ENCODE data around the gene COL13A1. TPM values are rescaled to one million over a fixed set of nuclear protein-coding genes. Genes with fewer than 3 reads are reported as not detected.

The COL13A1 gene
- total and polyA plus RNA-seq, 2 of the 8 experiments (the other 6 are each of a cell fraction or from before 2014, with no cell fraction given) = 2.6 to 5.2 TPM

GRCh38 chr10:69818676-69819239, 17.1 kb downstream of the COL13A1 start:
- H2BK20ac ChIP-seq (ENCODE audit: low read length) = no peak overlapping the region
- no peak overlapping the region for H3K27ac ChIP-seq (ENCODE audit: low read depth, low read length)
- H3K56ac ChIP-seq (replicated peaks; ENCODE audit: insufficient read length, low read depth, low read length) = no peak overlapping the region
- no peak overlapping the region for H3K4me2 ChIP-seq (ENCODE audit: insufficient read depth in 1 of 2, low read depth in 2 of 2, low read length in 2 of 2)
- peaks cover 0 to 4% (median 1%) of the 10 kb centered on the region in 4 experiments; a peak in 2 of 7 replicates for H3K4me1 ChIP-seq (replicated peaks in 1 of 4; ENCODE audit: control insufficient read depth in 3 of 4, insufficient read depth in 4 of 4, low read length in 3 of 4)
- no peak overlapping the region for H4K5ac ChIP-seq (ENCODE audit: insufficient read length, low read depth, low read length)
- H3K4ac ChIP-seq (replicated peaks; ENCODE audit: insufficient read length, low read depth, low read length) = no peak overlapping the region
- 80% methylated on average over 2 of the region's 2 CpGs; no CpG with 5 or more reads in 1 of the 2 experiments for WGBS, 2 experiments (ENCODE audit: extremely low coverage in 1 of 2, insufficient coverage in 1 of 2, insufficient read length in 1 of 2, insufficient replicate concordance in 2 of 2, low coverage in 1 of 2, low lambda C conversion rate in 2 of 2, missing lambda C conversion rate in 1 of 2)
- no peaks in the 10 kb centered on the region for H4K20me1 ChIP-seq (replicated peaks in 1 of 2; ENCODE audit: control insufficient read depth in 1 of 2, insufficient read depth in 2 of 2, low read length in 2 of 2)
- no peak overlapping the region for H3K18ac ChIP-seq (ENCODE audit: extremely low read depth, low read length)
- H2AFZ ChIP-seq (ENCODE audit: low read length) = no peak overlapping the region
- no peaks in the 10 kb centered on the region for H3K36me3 ChIP-seq (ENCODE audit: control insufficient read depth in 2 of 4, insufficient read depth in 4 of 4, low read length in 3 of 4)
- H3K27me3 ChIP-seq (replicated peaks in 1 of 4; ENCODE audit: control insufficient read depth in 3 of 4, extremely low read depth in 1 of 4, insufficient read depth in 3 of 4, low read length in 3 of 4) = no peaks in the 10 kb centered on the region; a peak in 1 of 7 replicates
- H2BK5ac ChIP-seq (ENCODE audit: low read depth, low read length) = no peak overlapping the region
- H3K4me3 ChIP-seq (ENCODE audit: extremely low read depth in 1 of 4, insufficient read depth in 2 of 4, low read depth in 3 of 4, low read length in 4 of 4) = no peak overlapping the region
- H4K8ac ChIP-seq (ENCODE audit: extremely low read depth, insufficient read depth, low read length) = no peak overlapping the region
- ChIA-PET POLR2A (ENCODE audit: partially characterized antibody) (no interaction called here), CTCF (ENCODE audit: partially characterized antibody) (interaction anchor here (1.1 to 40.6 kb wide), 6 partner anchors 9 to 96 kb away, joined by 3 to 958 read pairs (median 4); no protein-coding TSS in a partner anchor)
- no peak overlapping the region for H3K9ac ChIP-seq (replicated peaks in 1 of 4; ENCODE audit: extremely low read depth in 1 of 4, low read depth in 3 of 4, low read length in 3 of 4)
- H3K14ac ChIP-seq (ENCODE audit: insufficient read length) = no peak overlapping the region
- no peak overlapping the region for H2BK15ac ChIP-seq (ENCODE audit: low read length)
- no peak overlapping the region for H2BK120ac ChIP-seq (replicated peaks; ENCODE audit: low read depth, low read length)
- no peak overlapping the region for H3K23ac ChIP-seq (ENCODE audit: insufficient read length)
- no peaks in the 10 kb centered on the region for H3K79me2 ChIP-seq (ENCODE audit: control insufficient read depth in 1 of 2, insufficient read depth in 2 of 2, low read length in 2 of 2)
- no peaks in the 10 kb centered on the region; the same call in 1 of the 2 replicates for H3K23me2 ChIP-seq (ENCODE audit: low read depth, low read length)
- H2BK12ac ChIP-seq (ENCODE audit: low read depth, low read length) = no peak overlapping the region
- peaks cover 0 to 5% of the 10 kb centered on the region in 2 experiments; a peak in 1 of 4 replicates for H3K9me3 ChIP-seq (ENCODE audit: insufficient read depth in 2 of 2, low read depth in 1 of 2, low read length in 1 of 2)
- no peak overlapping the region; the same call in 1 of the 2 replicates for H2AK5ac ChIP-seq (ENCODE audit: low read depth, low read length)
- FAIRE-seq = no peak
- no peaks in the 10 kb centered on the region for H3K79me1 ChIP-seq (ENCODE audit: low read depth, low read length)
- no peak for DNase-seq (ENCODE audit: low read depth in 1 of 2, low spot score in 2 of 2)
- H4K91ac ChIP-seq (replicated peaks; ENCODE audit: insufficient read length, low read length) = no peak overlapping the region
- TF ChIP-seq BCL11A (IDR thresholded peaks at IDR 0.05; ENCODE audit: low read depth in 2 of 2, low read length in 2 of 2) = no peak
- no peak for TF ChIP-seq HDAC2 (IDR thresholded peaks at IDR 0.05; ENCODE audit: borderline replicate concordance in 1 of 2, low read depth in 2 of 2, low read length in 2 of 2)
- no peak for TF ChIP-seq USF2 (IDR thresholded peaks at IDR 0.05; ENCODE audit: low read length)
- no peak for TF ChIP-seq CBX5 (IDR thresholded peaks at IDR 0.05; ENCODE audit: low read depth, low read length)
- TF ChIP-seq EZH2 (IDR thresholded peaks at IDR 0.05; ENCODE audit: low read depth, low read length, severe bottlenecking) = no peak
- TF ChIP-seq EP300 (IDR thresholded peaks at IDR 0.05; ENCODE audit: borderline replicate concordance in 1 of 2, low read depth in 2 of 2, low read length in 2 of 2) = no peak
- no peak for TF ChIP-seq CBX8 (IDR thresholded peaks at IDR 0.05; ENCODE audit: borderline replicate concordance, low read depth, low read length)
- TF ChIP-seq JUN (IDR thresholded peaks at IDR 0.05; ENCODE audit: low read depth, low read length) = no peak
- no peak for TF ChIP-seq MAFK (IDR thresholded peaks at IDR 0.05; ENCODE audit: low read depth, low read length)
- no peak for TF ChIP-seq CHD1 (IDR thresholded peaks at IDR 0.05; ENCODE audit: low read depth, low read length)
- TF ChIP-seq TAF7 (optimal IDR thresholded peaks at IDR 0.05; ENCODE audit: borderline replicate concordance, low read depth, low read length) = no peak
- TF ChIP-seq SRF (IDR thresholded peaks at IDR 0.05; ENCODE audit: low read depth, low read length) = no peak

Data from H1 (cell line).